GM12878 (cell line): Measurements from ENCODE around the gene SLIT1. TPM values are rescaled to one million over a fixed set of nuclear protein-coding genes. Genes with fewer than 3 reads are reported as not detected.

Experiments
- ATAC-seq: fragments of 200-7000 bp; cut with Tn5 transposase; 3 replicates; pipeline ENCODE4 v1.9.1; 2020; ENCODE audit warnings: mild to moderate bottlenecking, moderate library complexity
- BruUV-seq: library from RNA; stranded (reverse); fragments of 400-500 nt; replicated peaks from 2 replicates; lab custom pipeline; 2021; lab: Mats Ljungman, UMichigan
- CTCF ChIA-PET: fragments of 300-600 bp; sonication (Branson Sonifier 250); formaldehyde crosslinking; extraction: SDS; loops from one replicate; lab custom pipeline; 2021; ENCODE audit warnings: inconsistent platforms; lab: Yijun Ruan, JAX
- POLR2A ChIA-PET: fragments of 350-600 bp; formaldehyde crosslinking; extraction: SDS; loops from one replicate; lab custom pipeline; 2021; ENCODE audit warnings: inconsistent platforms; lab: Charles Lee
- RAD21 ChIA-PET: fragments of 300-600 bp; sonication (Branson Sonifier 250); formaldehyde crosslinking; loops from one replicate; lab custom pipeline; 2023; ENCODE audit warnings: antibody characterized with exemption; ENCODE audit not compliant: unreplicated experiment; lab: Charles Lee
- SMC1A ChIA-PET: fragments of 300-600 bp; sonication (Branson Sonifier 250); formaldehyde crosslinking; loops from one replicate; lab custom pipeline; 2023; ENCODE audit not compliant: unreplicated experiment, uncharacterized antibody; lab: Charles Lee
- DNase-seq: peaks from one replicate; pipeline ENCODE4 v3.0.0-alpha.2; 2011; ENCODE audit warnings: low read depth, low spot score
- FAIRE-seq: peaks from 3 replicates; lab custom pipeline; 2011; peaks lifted over from hg19 to GRCh38; lab: Jason Lieb, UNC
- H2AFZ ChIP-seq: 2 replicates; pipeline ENCODE4 v1.6.0; 2011; ENCODE audit warnings: low read depth, low read length, control low read depth; ENCODE audit not compliant: control insufficient read depth
- H3K27ac ChIP-seq: 2 replicates; pipeline ENCODE4 v1.5.1; 2011; ENCODE audit warnings: control low read depth; ENCODE audit not compliant: control insufficient read depth, insufficient read depth
- H3K27me3 ChIP-seq, 2 experiments: replicated peaks in 1 of 2; 2 replicates each; pipeline versions ENCODE4 v1.6.0 to v1.6.1; 2011; ENCODE audit warnings: low read length in 1 of 2; ENCODE audit not compliant: control insufficient read depth in 2 of 2, insufficient read depth in 2 of 2
- H3K36me3 ChIP-seq, 2 experiments: 2 replicates each; pipeline ENCODE4 v1.5.1; 2011; ENCODE audit warnings: low read length in 1 of 2; ENCODE audit not compliant: control insufficient read depth in 2 of 2, insufficient read depth in 2 of 2
- H3K4me1 ChIP-seq: 2 replicates; pipeline ENCODE4 v1.6.1; 2011; ENCODE audit warnings: mild to moderate bottlenecking, low read length, moderate library complexity, mixed read lengths; ENCODE audit not compliant: control insufficient read depth, insufficient read depth
- H3K4me2 ChIP-seq: 2 replicates; pipeline ENCODE4 v1.6.0; 2011; ENCODE audit warnings: control low read depth; ENCODE audit not compliant: control insufficient read depth, insufficient read depth
- H3K4me3 ChIP-seq: fragments of 200-600 bp; sonication (generic); 2 replicates; pipeline ENCODE4 v1.5.1; 2016
- H3K79me2 ChIP-seq: 2 replicates; pipeline ENCODE4 v1.6.0; 2011; ENCODE audit warnings: low read length; ENCODE audit not compliant: control insufficient read depth, insufficient read depth
- H3K9ac ChIP-seq: 2 replicates; pipeline ENCODE4 v1.8.0; 2011; ENCODE audit warnings: low read length, control low read depth, mixed read lengths; ENCODE audit not compliant: control insufficient read depth, insufficient read depth
- H3K9me3 ChIP-seq: replicated peaks from 3 replicates; pipeline ENCODE4 v1.5.1; 2011; ENCODE audit warnings: mild to moderate bottlenecking, low read length; ENCODE audit not compliant: control insufficient read depth, insufficient read depth
- H4K20me1 ChIP-seq: 2 replicates; pipeline ENCODE4 v1.6.0; 2011; ENCODE audit not compliant: control insufficient read depth, insufficient read depth
- FOXK2 ChIP-seq: fragments of 450-650 bp; IDR thresholded peaks from 2 replicates; pipeline ENCODE4 v1.6.1; 2017; ENCODE audit warnings: mild to moderate bottlenecking, moderate library complexity
- TARDBP ChIP-seq: IDR thresholded peaks from 2 replicates; pipeline ENCODE4 v1.6.1; 2016; ENCODE audit warnings: borderline replicate concordance
- WGBS: methylation state at CpG from one replicate; pipeline ENCODE4 v1.1.6; 2016; ENCODE audit warnings: low lambda C conversion rate; ENCODE audit not compliant: insufficient replicate concordance, insufficient coverage; ENCODE audit errors: missing lambda C conversion rate; 5-methylcytosine and 5-hydroxymethylcytosine counted together
- in situ Hi-C: fragments of 300-500 bp; cut with MboI; formaldehyde crosslinking; loops from 9 replicates; pipeline ENCODE4 v1.14.3; 2018; ENCODE audit warnings: mixed read lengths
- intact Hi-C: fragments of 100-400 bp; cut with micrococcal nuclease; formaldehyde crosslinking; loops from one replicate; pipeline ENCODE4 v1.14.2; 2022; ENCODE audit not compliant: unreplicated experiment
- polyA plus RNA-seq, 11 experiments: library from polyadenylated mRNA; depleted of rRNA in 4 of 11; unstranded in 6 of 11; stranded (reverse) in 5 of 11; fragments of >200 nt; fragmentation: Nextera tagmentation in 4 of 11; fragmentation: Illumina TruSeq in 1 of 11; extraction: Ambion mirVana in 4 of 11; extraction: Trizol in 1 of 11; gene quantifications; 1 replicate in 1 of 11; 2 replicates in 10 of 11; pipeline versions ENCODE4 v1.2.1 to v1.2.3, GENCODE V29; 2011 to 2016; ENCODE audit warnings: inconsistent platforms in 2 of 11, missing spikeins in 2 of 11, low read depth in 1 of 11
- total RNA-seq, 4 experiments: library from RNA; depleted of rRNA in 3 of 4; stranded (reverse); fragments of >200 nt in 3 of 4; fragmentation: Illumina TruSeq in 1 of 4; extraction: Trizol in 1 of 4; gene quantifications; 2 replicates each; pipeline versions ENCODE4 v1.2.1 to v1.2.3, GENCODE V29; 2013 to 2021
- TF ChIP-seq, protein P1 (sequence below): fragments of 450-650 bp; formaldehyde crosslinking; IDR thresholded peaks from 2 replicates; pipeline ENCODE4 v1.5.0; 2022; ENCODE audit warnings: mild to moderate bottlenecking, missing genetic modification characterization
- TF ChIP-seq, protein P2 (sequence below): fragments of 450-650 bp; formaldehyde crosslinking; IDR thresholded peaks from 2 replicates; pipeline ENCODE4 v1.4.0; 2020; ENCODE audit warnings: mild to moderate bottlenecking, moderate library complexity
- TF ChIP-seq, protein P3 (sequence below): fragments of 450-650 bp; conservative IDR thresholded peaks from 2 replicates; pipeline ENCODE4 v1.6.1; 2017; ENCODE audit warnings: mild to moderate bottlenecking, moderate library complexity
- TF ChIP-seq, protein P4 (sequence below): IDR thresholded peaks from 2 replicates; pipeline ENCODE4 v1.6.1; 2012; ENCODE audit warnings: improper control_type of control experiment, low read depth, low read length; ENCODE audit not compliant: insufficient replicate concordance

Gene SLIT1
- total and polyA plus RNA-seq, 10 of the 15 experiments (the other 5 are each of a cell fraction or from before 2014, with no cell fraction given): 0.04 to 0.19 (median 0.06) TPM; not detected in 4

GRCh38 chr10:97063983-97064837 is 121.5 kb downstream of the SLIT1 start:
- TF ChIP-seq, protein P1, sequence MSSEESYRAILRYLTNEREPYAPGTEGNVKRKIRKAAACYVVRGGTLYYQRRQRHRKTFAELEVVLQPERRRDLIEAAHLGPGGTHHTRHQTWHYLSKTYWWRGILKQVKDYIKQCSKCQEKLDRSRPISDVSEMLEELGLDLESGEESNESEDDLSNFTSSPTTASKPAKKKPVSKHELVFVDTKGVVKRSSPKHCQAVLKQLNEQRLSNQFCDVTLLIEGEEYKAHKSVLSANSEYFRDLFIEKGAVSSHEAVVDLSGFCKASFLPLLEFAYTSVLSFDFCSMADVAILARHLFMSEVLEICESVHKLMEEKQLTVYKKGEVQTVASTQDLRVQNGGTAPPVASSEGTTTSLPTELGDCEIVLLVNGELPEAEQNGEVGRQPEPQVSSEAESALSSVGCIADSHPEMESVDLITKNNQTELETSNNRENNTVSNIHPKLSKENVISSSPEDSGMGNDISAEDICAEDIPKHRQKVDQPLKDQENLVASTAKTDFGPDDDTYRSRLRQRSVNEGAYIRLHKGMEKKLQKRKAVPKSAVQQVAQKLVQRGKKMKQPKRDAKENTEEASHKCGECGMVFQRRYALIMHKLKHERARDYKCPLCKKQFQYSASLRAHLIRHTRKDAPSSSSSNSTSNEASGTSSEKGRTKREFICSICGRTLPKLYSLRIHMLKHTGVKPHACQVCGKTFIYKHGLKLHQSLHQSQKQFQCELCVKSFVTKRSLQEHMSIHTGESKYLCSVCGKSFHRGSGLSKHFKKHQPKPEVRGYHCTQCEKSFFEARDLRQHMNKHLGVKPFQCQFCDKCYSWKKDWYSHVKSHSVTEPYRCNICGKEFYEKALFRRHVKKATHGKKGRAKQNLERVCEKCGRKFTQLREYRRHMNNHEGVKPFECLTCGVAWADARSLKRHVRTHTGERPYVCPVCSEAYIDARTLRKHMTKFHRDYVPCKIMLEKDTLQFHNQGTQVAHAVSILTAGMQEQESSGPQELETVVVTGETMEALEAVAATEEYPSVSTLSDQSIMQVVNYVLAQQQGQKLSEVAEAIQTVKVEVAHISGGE (CRISPR knock-in tag): no peak
- TF ChIP-seq, protein P2, sequence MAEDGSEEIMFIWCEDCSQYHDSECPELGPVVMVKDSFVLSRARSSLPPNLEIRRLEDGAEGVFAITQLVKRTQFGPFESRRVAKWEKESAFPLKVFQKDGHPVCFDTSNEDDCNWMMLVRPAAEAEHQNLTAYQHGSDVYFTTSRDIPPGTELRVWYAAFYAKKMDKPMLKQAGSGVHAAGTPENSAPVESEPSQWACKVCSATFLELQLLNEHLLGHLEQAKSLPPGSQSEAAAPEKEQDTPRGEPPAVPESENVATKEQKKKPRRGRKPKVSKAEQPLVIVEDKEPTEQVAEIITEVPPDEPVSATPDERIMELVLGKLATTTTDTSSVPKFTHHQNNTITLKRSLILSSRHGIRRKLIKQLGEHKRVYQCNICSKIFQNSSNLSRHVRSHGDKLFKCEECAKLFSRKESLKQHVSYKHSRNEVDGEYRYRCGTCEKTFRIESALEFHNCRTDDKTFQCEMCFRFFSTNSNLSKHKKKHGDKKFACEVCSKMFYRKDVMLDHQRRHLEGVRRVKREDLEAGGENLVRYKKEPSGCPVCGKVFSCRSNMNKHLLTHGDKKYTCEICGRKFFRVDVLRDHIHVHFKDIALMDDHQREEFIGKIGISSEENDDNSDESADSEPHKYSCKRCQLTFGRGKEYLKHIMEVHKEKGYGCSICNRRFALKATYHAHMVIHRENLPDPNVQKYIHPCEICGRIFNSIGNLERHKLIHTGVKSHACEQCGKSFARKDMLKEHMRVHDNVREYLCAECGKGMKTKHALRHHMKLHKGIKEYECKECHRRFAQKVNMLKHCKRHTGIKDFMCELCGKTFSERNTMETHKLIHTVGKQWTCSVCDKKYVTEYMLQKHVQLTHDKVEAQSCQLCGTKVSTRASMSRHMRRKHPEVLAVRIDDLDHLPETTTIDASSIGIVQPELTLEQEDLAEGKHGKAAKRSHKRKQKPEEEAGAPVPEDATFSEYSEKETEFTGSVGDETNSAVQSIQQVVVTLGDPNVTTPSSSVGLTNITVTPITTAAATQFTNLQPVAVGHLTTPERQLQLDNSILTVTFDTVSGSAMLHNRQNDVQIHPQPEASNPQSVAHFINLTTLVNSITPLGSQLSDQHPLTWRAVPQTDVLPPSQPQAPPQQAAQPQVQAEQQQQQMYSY (CRISPR knock-in tag): no peak
- no peak for TF ChIP-seq FOXK2
- TF ChIP-seq TARDBP: no peak
- TF ChIP-seq, protein P3, sequence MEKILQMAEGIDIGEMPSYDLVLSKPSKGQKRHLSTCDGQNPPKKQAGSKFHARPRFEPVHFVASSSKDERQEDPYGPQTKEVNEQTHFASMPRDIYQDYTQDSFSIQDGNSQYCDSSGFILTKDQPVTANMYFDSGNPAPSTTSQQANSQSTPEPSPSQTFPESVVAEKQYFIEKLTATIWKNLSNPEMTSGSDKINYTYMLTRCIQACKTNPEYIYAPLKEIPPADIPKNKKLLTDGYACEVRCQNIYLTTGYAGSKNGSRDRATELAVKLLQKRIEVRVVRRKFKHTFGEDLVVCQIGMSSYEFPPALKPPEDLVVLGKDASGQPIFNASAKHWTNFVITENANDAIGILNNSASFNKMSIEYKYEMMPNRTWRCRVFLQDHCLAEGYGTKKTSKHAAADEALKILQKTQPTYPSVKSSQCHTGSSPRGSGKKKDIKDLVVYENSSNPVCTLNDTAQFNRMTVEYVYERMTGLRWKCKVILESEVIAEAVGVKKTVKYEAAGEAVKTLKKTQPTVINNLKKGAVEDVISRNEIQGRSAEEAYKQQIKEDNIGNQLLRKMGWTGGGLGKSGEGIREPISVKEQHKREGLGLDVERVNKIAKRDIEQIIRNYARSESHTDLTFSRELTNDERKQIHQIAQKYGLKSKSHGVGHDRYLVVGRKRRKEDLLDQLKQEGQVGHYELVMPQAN: no peak
- TF ChIP-seq, protein P4, sequence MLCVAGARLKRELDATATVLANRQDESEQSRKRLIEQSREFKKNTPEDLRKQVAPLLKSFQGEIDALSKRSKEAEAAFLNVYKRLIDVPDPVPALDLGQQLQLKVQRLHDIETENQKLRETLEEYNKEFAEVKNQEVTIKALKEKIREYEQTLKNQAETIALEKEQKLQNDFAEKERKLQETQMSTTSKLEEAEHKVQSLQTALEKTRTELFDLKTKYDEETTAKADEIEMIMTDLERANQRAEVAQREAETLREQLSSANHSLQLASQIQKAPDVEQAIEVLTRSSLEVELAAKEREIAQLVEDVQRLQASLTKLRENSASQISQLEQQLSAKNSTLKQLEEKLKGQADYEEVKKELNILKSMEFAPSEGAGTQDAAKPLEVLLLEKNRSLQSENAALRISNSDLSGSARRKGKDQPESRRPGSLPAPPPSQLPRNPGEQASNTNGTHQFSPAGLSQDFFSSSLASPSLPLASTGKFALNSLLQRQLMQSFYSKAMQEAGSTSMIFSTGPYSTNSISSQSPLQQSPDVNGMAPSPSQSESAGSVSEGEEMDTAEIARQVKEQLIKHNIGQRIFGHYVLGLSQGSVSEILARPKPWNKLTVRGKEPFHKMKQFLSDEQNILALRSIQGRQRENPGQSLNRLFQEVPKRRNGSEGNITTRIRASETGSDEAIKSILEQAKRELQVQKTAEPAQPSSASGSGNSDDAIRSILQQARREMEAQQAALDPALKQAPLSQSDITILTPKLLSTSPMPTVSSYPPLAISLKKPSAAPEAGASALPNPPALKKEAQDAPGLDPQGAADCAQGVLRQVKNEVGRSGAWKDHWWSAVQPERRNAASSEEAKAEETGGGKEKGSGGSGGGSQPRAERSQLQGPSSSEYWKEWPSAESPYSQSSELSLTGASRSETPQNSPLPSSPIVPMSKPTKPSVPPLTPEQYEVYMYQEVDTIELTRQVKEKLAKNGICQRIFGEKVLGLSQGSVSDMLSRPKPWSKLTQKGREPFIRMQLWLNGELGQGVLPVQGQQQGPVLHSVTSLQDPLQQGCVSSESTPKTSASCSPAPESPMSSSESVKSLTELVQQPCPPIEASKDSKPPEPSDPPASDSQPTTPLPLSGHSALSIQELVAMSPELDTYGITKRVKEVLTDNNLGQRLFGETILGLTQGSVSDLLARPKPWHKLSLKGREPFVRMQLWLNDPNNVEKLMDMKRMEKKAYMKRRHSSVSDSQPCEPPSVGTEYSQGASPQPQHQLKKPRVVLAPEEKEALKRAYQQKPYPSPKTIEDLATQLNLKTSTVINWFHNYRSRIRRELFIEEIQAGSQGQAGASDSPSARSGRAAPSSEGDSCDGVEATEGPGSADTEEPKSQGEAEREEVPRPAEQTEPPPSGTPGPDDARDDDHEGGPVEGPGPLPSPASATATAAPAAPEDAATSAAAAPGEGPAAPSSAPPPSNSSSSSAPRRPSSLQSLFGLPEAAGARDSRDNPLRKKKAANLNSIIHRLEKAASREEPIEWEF: no peak
- in situ Hi-C loops: no loop called here
- Histone ChIP-seq H2AFZ (no peak overlapping the region), H3K4me1 (no peaks in the 10 kb centered on the region), H3K4me2 (no peak overlapping the region), H3K9ac (no peak overlapping the region), H3K79me2 (no peaks in the 10 kb centered on the region), H3K36me3 (no peaks in the 10 kb centered on the region), H4K20me1 (no peaks in the 10 kb centered on the region), H3K4me3 (no peak overlapping the region), H3K27me3 (peaks cover 0 to 2% of the 10 kb centered on the region in 2 experiments; a peak in 1 of 4 replicates), H3K27ac (no peak overlapping the region), H3K9me3 (no peaks in the 10 kb centered on the region)
- ATAC-seq (no peak), DNase-seq (no peak), FAIRE-seq (no peak)
- 54% methylated on average over 24 of the region's 24 CpGs for WGBS
- BruUV-seq: no TSS peak
- SMC1A ChIA-PET: no interaction called here
- POLR2A ChIA-PET: no interaction called here
- RAD21 ChIA-PET: interaction anchor here (1.0 kb wide), 1 partner anchor 18 kb away, joined by 3 read pairs; no protein-coding TSS in a partner anchor
- intact Hi-C loops: no loop called here
- CTCF ChIA-PET: interaction anchor here (1.4 kb wide), 1 partner anchor 17 kb away, joined by 3 read pairs; no protein-coding TSS in a partner anchor
